H1 (cell line): Measurements from ENCODE around the gene CENPP. TPM values are rescaled to one million over a fixed set of nuclear protein-coding genes. Genes with fewer than 3 reads are reported as not detected.

Source experiments
- CTCF ChIA-PET: fragments of 300-600 bp; sonication (Branson Sonifier 250); formaldehyde crosslinking; loops from one replicate; lab custom pipeline; 2021; ENCODE audit not compliant: partially characterized antibody; lab: Charles Lee
- POLR2A ChIA-PET: fragments of 300-600 bp; sonication (Branson Sonifier 250); formaldehyde crosslinking; loops from one replicate; lab custom pipeline; 2021; ENCODE audit warnings: inconsistent platforms; ENCODE audit not compliant: partially characterized antibody; lab: Charles Lee
- DNase-seq, 2 experiments: peaks; one replicate each; pipeline versions ENCODE4 v3.0.0 to v3.0.0-alpha.2; 2010 to 2022; ENCODE audit warnings: low spot score in 2 of 2, low read depth in 1 of 2, mixed read lengths in 1 of 2
- FAIRE-seq: peaks from 2 replicates; lab custom pipeline; 2011; peaks lifted over from hg19 to GRCh38; lab: Jason Lieb, UNC
- H2AFZ ChIP-seq: 2 replicates; pipeline ENCODE4 v1.8.1; 2012; ENCODE audit warnings: low read length, inconsistent platforms
- H2AK5ac ChIP-seq: 2 replicates; pipeline ENCODE4 v1.6.1; 2013; ENCODE audit warnings: low read depth, low read length
- H2BK120ac ChIP-seq: replicated peaks from 2 replicates; pipeline ENCODE3; 2013; ENCODE audit warnings: low read depth, low read length, inconsistent platforms
- H2BK12ac ChIP-seq: 2 replicates; pipeline ENCODE4 v1.6.1; 2013; ENCODE audit warnings: low read depth, low read length
- H2BK15ac ChIP-seq: 2 replicates; pipeline ENCODE4 v1.6.1; 2013; ENCODE audit warnings: low read length
- H2BK20ac ChIP-seq: 2 replicates; pipeline ENCODE4 v1.6.1; 2013; ENCODE audit warnings: low read length
- H2BK5ac ChIP-seq: 2 replicates; pipeline ENCODE4 v1.6.1; 2013; ENCODE audit warnings: low read depth, low read length
- H3K14ac ChIP-seq: 2 replicates; pipeline ENCODE4 v1.6.1; 2013; ENCODE audit warnings: inconsistent platforms; ENCODE audit not compliant: insufficient read length
- H3K18ac ChIP-seq: 2 replicates; pipeline ENCODE4 v1.6.1; 2013; ENCODE audit warnings: low read length; ENCODE audit errors: extremely low read depth
- H3K23ac ChIP-seq: 2 replicates; pipeline ENCODE4 v1.6.1; 2013; ENCODE audit warnings: inconsistent platforms; ENCODE audit not compliant: insufficient read length
- H3K23me2 ChIP-seq: 2 replicates; pipeline ENCODE4 v1.6.1; 2013; ENCODE audit warnings: low read depth, low read length
- H3K27ac ChIP-seq: 2 replicates; pipeline ENCODE4 v1.6.1; 2011; ENCODE audit warnings: low read depth, low read length, inconsistent platforms
- H3K27me3 ChIP-seq, 4 experiments: replicated peaks in 1 of 4; 1 replicate in 1 of 4; 2 replicates in 3 of 4; pipeline versions ENCODE4 v1.6.1 to v1.8.1; 2011 to 2013; ENCODE audit warnings: low read length in 3 of 4, mild to moderate bottlenecking in 3 of 4, inconsistent platforms in 2 of 4, mixed read lengths in 2 of 4, moderate library complexity in 1 of 4; ENCODE audit not compliant: control insufficient read depth in 3 of 4, insufficient read depth in 3 of 4; ENCODE audit errors: extremely low read depth in 1 of 4
- H3K36me3 ChIP-seq, 4 experiments: 2 replicates each; pipeline versions ENCODE4 v1.6.1 to v1.8.1; 2011 to 2013; ENCODE audit warnings: mild to moderate bottlenecking in 4 of 4, low read length in 3 of 4, moderate library complexity in 2 of 4, control low read depth in 1 of 4, inconsistent platforms in 1 of 4; ENCODE audit not compliant: insufficient read depth in 4 of 4, control insufficient read depth in 2 of 4
- H3K4ac ChIP-seq: replicated peaks from 2 replicates; pipeline ENCODE3; 2013; ENCODE audit warnings: low read length, low read depth, mixed read lengths, inconsistent platforms; ENCODE audit not compliant: insufficient read length
- H3K4me1 ChIP-seq, 4 experiments: replicated peaks in 1 of 4; 1 replicate in 1 of 4; 2 replicates in 3 of 4; pipeline versions ENCODE4 v1.6.1 to v1.8.1; 2011 to 2013; ENCODE audit warnings: low read length in 3 of 4, inconsistent platforms in 2 of 4, mixed read lengths in 1 of 4; ENCODE audit not compliant: insufficient read depth in 4 of 4, control insufficient read depth in 3 of 4
- H3K4me2 ChIP-seq, 2 experiments: 2 replicates each; pipeline versions ENCODE4 v1.6.1 to v1.8.1; 2011 to 2013; ENCODE audit warnings: low read depth in 2 of 2, low read length in 2 of 2, control low read depth in 1 of 2, inconsistent platforms in 1 of 2, mild to moderate bottlenecking in 1 of 2; ENCODE audit not compliant: insufficient read depth in 1 of 2
- H3K4me3 ChIP-seq, 4 experiments: fragments of 200-600, 300-600 bp in 1 of 4; sonication (generic), shearing (Covaris generic), sonication (Bioruptor Twin) in 1 of 4; 2 replicates each; pipeline versions ENCODE4 v1.5.1 to v1.8.1; 2011 to 2016; ENCODE audit warnings: low read length in 4 of 4, low read depth in 3 of 4, control low read depth in 2 of 4, inconsistent platforms in 2 of 4, mild to moderate bottlenecking in 2 of 4, mixed read lengths in 1 of 4, moderate library complexity in 1 of 4; ENCODE audit not compliant: insufficient read depth in 2 of 4; ENCODE audit errors: extremely low read depth in 1 of 4
- H3K56ac ChIP-seq: replicated peaks from 2 replicates; pipeline ENCODE3; 2013; ENCODE audit warnings: low read depth, mild to moderate bottlenecking, mixed read lengths, low read length, inconsistent platforms; ENCODE audit not compliant: insufficient read length
- H3K79me1 ChIP-seq: 2 replicates; pipeline ENCODE4 v1.6.1; 2013; ENCODE audit warnings: low read depth, low read length, control low read depth
- H3K79me2 ChIP-seq, 2 experiments: 2 replicates each; pipeline versions ENCODE4 v1.6.1 to v1.8.1; 2012 to 2013; ENCODE audit warnings: low read length in 2 of 2, mild to moderate bottlenecking in 2 of 2, inconsistent platforms in 1 of 2; ENCODE audit not compliant: insufficient read depth in 2 of 2, control insufficient read depth in 1 of 2
- H3K9ac ChIP-seq, 4 experiments: replicated peaks in 1 of 4; 1 replicate in 1 of 4; 2 replicates in 3 of 4; pipeline versions ENCODE4 v1.6.1 to v1.8.1; 2011 to 2013; ENCODE audit warnings: low read depth in 3 of 4, low read length in 3 of 4, control low read depth in 2 of 4, mild to moderate bottlenecking in 2 of 4, moderate library complexity in 2 of 4, inconsistent platforms in 1 of 4; ENCODE audit errors: extremely low read depth in 1 of 4
- H3K9me3 ChIP-seq, 2 experiments: 2 replicates each; pipeline versions ENCODE4 v1.6.1 to v1.8.1; 2012 to 2013; ENCODE audit warnings: mild to moderate bottlenecking in 2 of 2, moderate library complexity in 2 of 2, control low read depth in 1 of 2, inconsistent platforms in 1 of 2, low read depth in 1 of 2, low read length in 1 of 2, mixed read lengths in 1 of 2; ENCODE audit not compliant: insufficient read depth in 2 of 2
- H4K20me1 ChIP-seq, 2 experiments: replicated peaks in 1 of 2; 2 replicates each; pipeline versions ENCODE3 to v1.8.1; 2011 to 2013; ENCODE audit warnings: inconsistent platforms in 2 of 2, low read length in 2 of 2, mild to moderate bottlenecking in 1 of 2; ENCODE audit not compliant: insufficient read depth in 2 of 2, control insufficient read depth in 1 of 2
- H4K5ac ChIP-seq: 2 replicates; pipeline ENCODE4 v1.6.1; 2013; ENCODE audit warnings: low read length, low read depth, mixed read lengths, inconsistent platforms; ENCODE audit not compliant: insufficient read length
- H4K8ac ChIP-seq: 2 replicates; pipeline ENCODE4 v1.8.0; 2013; ENCODE audit warnings: mild to moderate bottlenecking, moderate library complexity, low read length, inconsistent platforms; ENCODE audit not compliant: insufficient read depth; ENCODE audit errors: extremely low read depth
- H4K91ac ChIP-seq: replicated peaks from 2 replicates; pipeline ENCODE3; 2013; ENCODE audit warnings: low read length, mixed read lengths, inconsistent platforms; ENCODE audit not compliant: insufficient read length
- ASH2L ChIP-seq: fragments of 200-600, 300-600 bp; sonication (generic); IDR thresholded peaks from one replicate; pipeline ENCODE4 v1.7.1; 2017; ENCODE audit warnings: low read length
- BRCA1 ChIP-seq: IDR thresholded peaks from 2 replicates; pipeline ENCODE4 v1.6.1; 2012; ENCODE audit warnings: low read depth, low read length, improper control_type of control experiment
- CEBPB ChIP-seq: IDR thresholded peaks from 2 replicates; pipeline ENCODE4 v1.6.1; 2012; ENCODE audit warnings: low read depth, low read length
- HDAC6 ChIP-seq: IDR thresholded peaks from one replicate; pipeline ENCODE4 v1.7.1; 2012; ENCODE audit warnings: low read depth, mild to moderate bottlenecking, inconsistent platforms, low read length, moderate library complexity
- JUN ChIP-seq: IDR thresholded peaks from 2 replicates; pipeline ENCODE4 v1.6.1; 2011; ENCODE audit warnings: low read depth, mild to moderate bottlenecking, improper control_type of control experiment, low read length
- KDM1A ChIP-seq: fragments of 200-600, 300-600 bp; sonication (generic); IDR thresholded peaks from 2 replicates; pipeline ENCODE4 v1.7.1; 2016; ENCODE audit warnings: mild to moderate bottlenecking, low read length, borderline replicate concordance
- POLR2AphosphoS5 ChIP-seq: IDR thresholded peaks from 2 replicates; pipeline ENCODE4 v1.6.1; 2011; ENCODE audit warnings: low read depth, low read length
- SP1 ChIP-seq: IDR thresholded peaks from 2 replicates; pipeline ENCODE4 v1.6.1; 2011; ENCODE audit warnings: low read depth, low read length
- ZNF274 ChIP-seq: IDR thresholded peaks from 2 replicates; pipeline ENCODE4 v1.7.0; 2012; ENCODE audit warnings: low read length, borderline replicate concordance; ENCODE audit errors: extremely low read depth
- WGBS, 2 experiments: shearing (Covaris generic) in 1 of 2; methylation state at CpG; one replicate each; pipeline versions ENCODE4 v1.1.6 to v1.1.7; 2013 to 2015; ENCODE audit warnings: low lambda C conversion rate in 2 of 2, mixed read lengths in 2 of 2, inconsistent platforms in 1 of 2, low coverage in 1 of 2, missing lambda C conversion rate in 1 of 2; ENCODE audit not compliant: insufficient replicate concordance in 2 of 2, insufficient coverage in 1 of 2, insufficient read length in 1 of 2; ENCODE audit errors: extremely low coverage in 1 of 2, missing lambda C conversion rate in 1 of 2; 5-methylcytosine and 5-hydroxymethylcytosine counted together
- polyA plus RNA-seq, 7 experiments: library from polyadenylated mRNA; depleted of rRNA in 3 of 7; stranded (reverse) in 5 of 7; unstranded in 2 of 7; fragments of >200 nt in 5 of 7; fragments of 200-250 nt in 2 of 7; gene quantifications; 1 replicate in 5 of 7; 2 replicates in 1 of 7; 4 replicates in 1 of 7; pipeline versions ENCODE4 v1.2.1 to v1.2.3, GENCODE V29; 2011 to 2013; ENCODE audit warnings: missing spikeins in 2 of 7, mixed read lengths in 2 of 7
- total RNA-seq: library from RNA; stranded (reverse); fragmentation: NEBNext Ultra II Directional; extraction: Animal tissue kit (Norgen Biotek cat#: 25700); gene quantifications from 2 replicates; pipeline ENCODE4 v1.2.1, GENCODE V29; 2021

Gene CENPP
- total and polyA plus RNA-seq, 2 of the 8 experiments (the other 6 are each of a cell fraction or from before 2014, with no cell fraction given) = 2.7 to 10.8 TPM

DNA sequence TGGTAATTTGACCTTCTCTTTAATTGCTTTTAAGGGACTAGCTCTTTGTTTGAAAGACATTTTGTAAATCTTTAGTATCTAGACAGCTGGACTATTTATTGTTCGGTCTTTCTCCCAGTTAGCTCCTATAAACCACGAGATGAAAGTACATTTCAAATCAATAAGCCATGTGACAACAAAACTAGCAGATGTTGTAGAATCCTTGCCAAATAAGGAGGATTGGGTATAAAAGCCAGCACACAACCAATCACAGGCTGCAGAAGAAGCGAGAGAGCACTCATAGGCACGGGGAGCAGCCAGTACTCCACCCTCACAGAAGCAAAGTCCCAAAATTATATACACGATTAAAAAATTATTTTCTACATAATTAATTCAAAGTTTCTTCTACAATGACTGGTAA is 106.6 kb downstream of the CENPP start:
- H3K4me1 ChIP-seq = no peaks in the 10 kb centered on the region
- no peak overlapping the region for H3K27ac ChIP-seq
- H3K36me3 ChIP-seq = no peaks in the 10 kb centered on the region
- H3K27me3 ChIP-seq = no peaks in the 10 kb centered on the region
- no peaks in the 10 kb centered on the region for H3K79me2 ChIP-seq
- ChIA-PET POLR2A (no interaction called here), CTCF (interaction anchor here (0.6 to 1.3 kb wide), 4 partner anchors 28 to 204 kb away, joined by 3 to 5 read pairs (median 3); no protein-coding TSS in a partner anchor)
- no peaks in the 10 kb centered on the region for H4K20me1 ChIP-seq
- no peak overlapping the region for H3K14ac ChIP-seq
- H3K23me2 ChIP-seq = no peaks in the 10 kb centered on the region
- H3K23ac ChIP-seq = no peak overlapping the region
- no peak overlapping the region for H4K91ac ChIP-seq
- no peak overlapping the region for H3K4me2 ChIP-seq
- H2BK5ac ChIP-seq = no peak overlapping the region
- no peak overlapping the region for H3K18ac ChIP-seq
- no peak overlapping the region for H2AFZ ChIP-seq
- H2BK20ac ChIP-seq = no peak overlapping the region
- H2BK120ac ChIP-seq = no peak overlapping the region
- H3K56ac ChIP-seq = no peak overlapping the region
- no peak overlapping the region for H4K8ac ChIP-seq
- TF ChIP-seq ASH2L (no peak), SP1 (no peak), BRCA1 (no peak), KDM1A (no peak), ZNF274 (no peak), CEBPB (no peak), POLR2AphosphoS5 (no peak), HDAC6 (no peak), JUN (no peak)
- H3K4me3 ChIP-seq = no peak overlapping the region
- H2BK15ac ChIP-seq = no peak overlapping the region
- no peaks in the 10 kb centered on the region for H3K9me3 ChIP-seq
- H3K79me1 ChIP-seq = no peaks in the 10 kb centered on the region
- H2AK5ac ChIP-seq = no peak overlapping the region
- no peak overlapping the region for H2BK12ac ChIP-seq
- no peak overlapping the region for H3K9ac ChIP-seq
- FAIRE-seq = no peak
- H3K4ac ChIP-seq = no peak overlapping the region
- 89% methylated on average over 5 of the region's 5 CpGs; no CpG with 5 or more reads in 1 of the 2 experiments for WGBS, 2 experiments
- no peak overlapping the region for H4K5ac ChIP-seq
- DNase-seq = no peak
